Type B pancreatic cell (in vitro differentiated cells): ENCODE results near the gene SOS1. TPM values are rescaled to one million over a fixed set of nuclear protein-coding genes. Genes with fewer than 3 reads are reported as not detected.

Source experiments
- DNase-seq: peaks from one replicate; pipeline ENCODE4 v3.0.0; 2021; ENCODE audit warnings: mixed read lengths; ENCODE audit not compliant: unreplicated experiment; ENCODE audit errors: extremely low spot score
- H3K27ac Mint-ChIP-seq: 2 replicates; pipeline ENCODE4 v1.8.0; 2021; ENCODE audit warnings: mild to moderate bottlenecking, mixed read lengths
- H3K27me3 Mint-ChIP-seq: 2 replicates; pipeline ENCODE4 v1.8.0; 2021; ENCODE audit warnings: mixed read lengths
- H3K36me3 Mint-ChIP-seq: 2 replicates; pipeline ENCODE4 v1.8.0; 2021; ENCODE audit warnings: mixed read lengths
- H3K4me1 Mint-ChIP-seq: one replicate; pipeline ENCODE4 v1.8.0; 2021; ENCODE audit warnings: mixed read lengths; ENCODE audit not compliant: unreplicated experiment
- H3K4me3 Mint-ChIP-seq: 2 replicates; pipeline ENCODE4 v1.8.0; 2021; ENCODE audit warnings: mild to moderate bottlenecking, mixed read lengths
- H3K9me3 Mint-ChIP-seq: 2 replicates; pipeline ENCODE4 v1.8.0; 2021; ENCODE audit warnings: mixed read lengths
- CTCF ChIP-seq: fragments of 200-600 bp; sonication (generic); conservative IDR thresholded peaks from 2 replicates; pipeline ENCODE4 v1.5.0; 2021; ENCODE audit warnings: antibody characterized with exemption, mild to moderate bottlenecking
- total RNA-seq: library from RNA; stranded (reverse); gene quantifications from 2 replicates; pipeline ENCODE4 v1.2.1, GENCODE V29; 2021; ENCODE audit warnings: low replicate concordance

The SOS1 gene
- total RNA-seq, 1 donor from 2014 or later: 54.2 TPM

- H3K27ac Mint-ChIP-seq: peak overlapping the region; percentile 63
- H3K9me3 Mint-ChIP-seq: no peaks in the 10 kb centered on the region
- TF ChIP-seq CTCF: no peak
- H3K27me3 Mint-ChIP-seq: no peaks in the 10 kb centered on the region
- no peak for DNase-seq
- H3K36me3 Mint-ChIP-seq: peaks cover 23% of the 10 kb centered on the region
- H3K4me3 Mint-ChIP-seq: no peak overlapping the region
- H3K4me1 Mint-ChIP-seq: peaks cover 21% of the 10 kb centered on the region
Measured at GRCh38 chr2:39099870-39100728, 20.8 kb downstream of the SOS1 start.

GRCh38 chr2:39099310-39099869 is 21.5 kb downstream of the SOS1 start:
- no peak for DNase-seq
- peak overlapping the region; percentile 5 for H3K27ac Mint-ChIP-seq
- H3K27me3 Mint-ChIP-seq: no peaks in the 10 kb centered on the region
- no peaks in the 10 kb centered on the region for H3K9me3 Mint-ChIP-seq
- peaks cover 25% of the 10 kb centered on the region for H3K4me1 Mint-ChIP-seq
- peaks cover 23% of the 10 kb centered on the region for H3K36me3 Mint-ChIP-seq
- TF ChIP-seq CTCF: no peak
- no peak overlapping the region for H3K4me3 Mint-ChIP-seq

- no peaks in the 10 kb centered on the region for H3K9me3 Mint-ChIP-seq
- H3K4me3 Mint-ChIP-seq: no peak overlapping the region
- peaks cover 30% of the 10 kb centered on the region for H3K4me1 Mint-ChIP-seq
- no peak for TF ChIP-seq CTCF
- H3K36me3 Mint-ChIP-seq: peaks cover 32% of the 10 kb centered on the region
- no peak for DNase-seq
- H3K27ac Mint-ChIP-seq: no peak overlapping the region
- no peaks in the 10 kb centered on the region for H3K27me3 Mint-ChIP-seq
Measured at GRCh38 chr2:39095624-39096023, 25.2 kb downstream of the SOS1 start.

GRCh38 chr2:39094717-39095363 is 26.0 kb downstream of the SOS1 start:
- Mint-ChIP-seq H3K4me3 (no peak overlapping the region), H3K27ac (no peak overlapping the region), H3K27me3 (no peaks in the 10 kb centered on the region), H3K36me3 (peaks cover 27% of the 10 kb centered on the region), H3K9me3 (no peaks in the 10 kb centered on the region), H3K4me1 (peaks cover 24% of the 10 kb centered on the region)
- no peak for TF ChIP-seq CTCF
- no peak for DNase-seq

- peaks cover 16% of the 10 kb centered on the region for H3K4me1 Mint-ChIP-seq
- DNase-seq: no peak
- H3K27ac Mint-ChIP-seq: no peak overlapping the region
Measured at GRCh38 chr2:39093218-39093898, 27.5 kb downstream of the SOS1 start.

More at GRCh38 chr2:39093218-39093898, 27.5 kb downstream of the SOS1 start:
- Mint-ChIP-seq H3K9me3 (peaks cover 3% of the 10 kb centered on the region), H3K36me3 (peaks cover 27% of the 10 kb centered on the region), H3K27me3 (no peaks in the 10 kb centered on the region), H3K4me3 (no peak overlapping the region)
- TF ChIP-seq CTCF: no peak
